CD4-positive, alpha-beta T cell treated with Interleukin-15 for 4 hours (primary cell): ENCODE measurements around the gene SLC39A12.
"Not testable (repeated sequence)": the region's sequence is repeated elsewhere in the genome, so short reads cannot be mapped to it uniquely, and the experiment has no call there.

Source experiments
- DNase-seq: peaks from one replicate; pipeline ENCODE4 v3.0.0-alpha.2; 2020; ENCODE audit warnings: low spot score

Gene SLC39A12

DNA sequence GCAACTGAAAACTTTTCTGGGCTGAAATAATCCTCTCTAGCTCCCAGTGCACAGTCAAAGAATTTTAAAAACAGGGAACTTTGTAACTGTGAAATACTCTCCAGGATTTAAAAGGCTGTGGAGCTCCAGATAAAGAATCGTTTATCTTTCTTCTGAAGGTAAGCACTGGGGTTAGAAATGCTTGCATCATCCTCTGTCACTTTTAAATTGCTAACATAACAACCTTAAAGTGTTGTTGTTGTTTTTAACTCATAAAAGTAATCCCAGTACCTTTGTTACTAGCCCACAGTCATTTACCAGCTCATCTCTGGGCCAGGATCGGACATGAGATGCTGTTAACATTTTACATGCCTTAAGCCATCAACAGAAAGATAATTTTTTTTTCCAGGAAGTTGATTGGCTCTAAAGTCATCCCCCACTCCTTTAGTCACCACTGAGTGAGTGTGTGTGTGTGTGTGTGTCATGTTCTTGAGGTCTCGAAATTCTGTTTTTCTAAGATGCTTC, at the start of gene SLC39A12:
TSS of gene SLC39A12 (plus strand) at position 51 of the 504 bp plus-strand sequence. CDS start 1,359 bp downstream, outside the sequence.
- DNase-seq = no peak

- DNase-seq = no peak
Measured at GRCh38 chr10:17904564-17904963, 47.2 kb upstream of the SLC39A12 start.

- no peak for DNase-seq
Measured at GRCh38 chr10:17905491-17905890, 46.2 kb upstream of the SLC39A12 start.

GRCh38 chr10:17906002-17906401, 45.7 kb upstream of the SLC39A12 start:
- no peak for DNase-seq

DNA sequence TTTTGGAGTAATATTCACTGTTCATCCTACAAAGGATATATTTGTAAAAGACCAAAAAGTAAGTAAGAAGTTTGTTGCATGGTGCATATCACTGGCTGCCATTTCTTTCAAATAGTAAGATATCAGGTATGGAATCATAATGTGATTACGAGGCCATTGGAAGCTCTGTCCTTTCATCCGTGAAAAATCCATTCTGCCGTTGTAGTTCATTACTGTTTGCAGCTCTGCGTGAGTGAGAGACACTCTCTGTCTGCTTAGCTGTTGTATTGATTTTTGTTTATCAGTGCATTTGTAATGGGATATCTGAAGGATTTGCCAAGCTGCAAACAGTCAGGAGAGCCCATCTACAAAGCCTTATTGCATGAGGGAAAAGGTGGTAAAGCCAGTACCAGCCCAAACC, 44.1 kb upstream of the SLC39A12 start:
- DNase-seq = no peak

DNA sequence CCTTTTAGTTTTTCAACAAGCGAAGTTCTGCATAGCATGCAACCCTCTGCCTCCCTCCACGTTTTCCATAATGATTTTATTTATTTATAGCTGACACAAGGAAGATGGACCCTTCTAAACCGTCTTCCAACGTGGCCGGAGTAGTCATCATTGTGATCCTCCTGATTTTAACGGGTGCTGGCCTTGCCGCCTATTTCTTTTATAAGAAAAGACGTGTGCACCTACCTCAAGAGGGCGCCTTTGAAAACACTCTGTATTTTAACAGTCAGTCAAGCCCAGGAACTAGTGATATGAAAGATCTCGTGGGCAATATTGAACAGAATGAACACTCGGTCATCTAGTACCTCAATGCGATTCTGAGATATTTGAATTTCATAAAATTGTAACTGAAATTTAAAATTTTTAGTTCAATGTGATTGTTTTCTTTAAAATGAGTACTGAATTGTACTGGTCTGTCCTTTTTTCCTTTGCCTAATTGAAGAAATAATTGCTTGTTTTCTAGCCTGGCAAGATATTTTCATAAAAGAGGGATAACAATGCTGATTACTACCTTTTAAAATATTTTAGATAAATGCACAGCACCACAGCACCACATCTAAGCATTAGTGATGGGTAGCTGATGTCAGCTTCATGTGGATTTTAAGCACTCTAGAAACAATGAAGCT, 41.5 kb upstream of the SLC39A12 start:
- no peak for DNase-seq

GRCh38 chr10:17912754-17913153, 39.0 kb upstream of the SLC39A12 start:
- no peak for DNase-seq

GRCh38 chr10:17913604-17914003, 38.1 kb upstream of the SLC39A12 start:
- DNase-seq = no peak

DNA sequence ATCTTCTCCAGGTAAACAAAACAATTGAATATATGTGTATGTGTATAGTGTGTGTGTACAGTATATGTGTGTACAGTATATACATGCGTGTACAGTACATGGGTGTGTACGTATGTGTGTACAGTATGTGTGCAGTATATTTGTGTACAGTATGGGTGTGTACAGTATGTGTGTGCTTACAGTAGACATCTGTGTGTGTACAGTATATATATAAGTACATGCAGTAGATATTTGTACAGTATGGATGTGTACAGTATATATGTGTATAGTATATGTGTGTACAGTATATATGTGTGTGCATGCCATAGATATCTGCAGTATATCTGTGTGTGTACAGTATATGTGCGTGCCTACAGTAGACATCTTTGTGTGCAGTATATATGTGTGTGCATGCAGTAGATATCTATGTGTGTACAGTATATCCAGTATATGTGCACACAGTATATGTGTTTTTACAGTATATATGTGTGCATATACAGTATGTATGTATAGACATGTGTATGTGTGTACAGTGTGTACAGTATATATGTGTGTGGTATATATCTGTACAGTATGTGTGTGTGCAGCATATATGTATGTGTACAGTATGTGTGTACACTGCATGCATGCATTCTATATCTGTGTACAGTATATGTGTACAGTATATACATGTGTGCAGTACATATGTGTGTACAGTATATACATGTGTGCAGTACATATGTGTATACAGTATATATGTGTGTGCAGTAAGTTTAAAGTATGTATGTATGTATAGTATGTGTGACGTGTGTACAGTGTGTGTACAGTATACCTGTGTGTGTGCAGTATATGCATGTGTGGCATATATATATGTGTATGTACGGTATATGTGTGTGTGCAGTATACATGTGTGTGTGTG, 37.3 kb upstream of the SLC39A12 start:
- DNase-seq = no peak

- DNase-seq = no peak
Measured at GRCh38 chr10:17915181-17915580, 36.5 kb upstream of the SLC39A12 start.

- no peak for DNase-seq
Measured at GRCh38 chr10:17918187-17918903, 33.4 kb upstream of the SLC39A12 start.

- DNase-seq = no peak
Measured at GRCh38 chr10:17921378-17921777, 30.3 kb upstream of the SLC39A12 start.

- DNase-seq = no peak
Measured at GRCh38 chr10:17923728-17924127, 28.0 kb upstream of the SLC39A12 start.

GRCh38 chr10:17943033-17943745, 8.5 kb upstream of the SLC39A12 start:
- DNase-seq = no peak

- DNase-seq = not testable (repeated sequence)
Measured at GRCh38 chr10:17950269-17950668, 1.4 kb upstream of the SLC39A12 start.

DNA sequence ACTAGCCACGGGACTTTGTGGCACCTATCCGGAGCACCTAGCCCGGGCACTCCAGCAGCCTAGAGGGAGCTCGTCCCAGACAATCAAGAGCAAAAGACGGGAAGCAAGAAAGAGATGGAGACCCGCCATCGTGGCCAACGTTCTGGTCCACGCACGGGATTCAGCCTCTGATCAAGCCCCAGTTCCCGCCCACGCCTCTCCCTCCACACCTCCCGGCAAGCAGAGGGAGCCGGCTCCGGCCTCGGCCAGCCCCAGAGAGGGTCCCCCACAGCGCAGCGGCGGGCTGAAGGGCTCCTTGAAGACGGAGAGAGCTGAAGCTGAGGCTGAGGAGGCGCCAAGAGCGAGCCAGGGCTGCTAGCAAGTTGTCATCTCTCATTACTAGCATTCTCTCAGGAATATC, 992 bp upstream of the SLC39A12 start:
- DNase-seq = no peak

DNA sequence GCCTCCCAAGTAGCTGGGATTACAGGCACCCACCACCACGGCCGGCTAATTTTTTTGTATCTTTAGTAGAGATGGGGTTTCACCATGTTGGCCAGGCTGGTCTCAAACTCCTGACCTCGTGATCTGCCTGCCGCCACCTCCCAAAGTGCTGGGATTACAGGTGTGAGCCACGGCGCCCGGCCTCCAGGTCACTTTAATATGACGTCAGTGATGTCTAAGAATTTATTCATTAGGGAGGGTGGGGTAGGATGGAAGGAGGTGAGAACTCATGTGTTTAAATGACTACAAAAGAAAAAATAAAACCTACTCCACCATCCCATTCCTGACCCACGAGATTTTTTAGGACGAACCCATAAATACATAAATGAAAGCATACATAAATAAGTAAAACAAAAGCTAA, 2.7 kb downstream of the SLC39A12 start:
- not testable (repeated sequence) for DNase-seq

- DNase-seq = no peak
Measured at GRCh38 chr10:17954861-17955260, 3.1 kb downstream of the SLC39A12 start.

DNA sequence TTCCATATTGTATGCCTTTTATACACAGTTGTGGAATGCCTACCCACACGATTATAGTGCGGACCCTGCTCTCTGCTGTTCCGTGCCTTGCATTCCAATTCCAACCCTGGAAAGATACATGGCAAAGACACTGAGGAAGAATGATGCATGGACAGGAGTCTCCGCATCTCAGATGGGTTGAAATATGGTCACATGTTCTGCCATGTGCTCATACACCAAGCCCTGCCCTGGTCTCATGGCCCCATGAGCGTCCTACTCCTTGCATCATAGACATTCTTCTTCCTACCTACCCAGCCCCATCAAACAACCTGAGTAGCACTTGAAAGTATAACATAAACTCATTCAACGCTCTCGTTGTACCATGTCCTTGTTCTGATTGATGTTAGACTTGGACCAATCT, 6.3 kb downstream of the SLC39A12 start:
- no peak for DNase-seq

GRCh38 chr10:17959870-17960269, 8.2 kb downstream of the SLC39A12 start:
- DNase-seq = no peak

- no peak for DNase-seq
Measured at GRCh38 chr10:17961551-17962422, 10.1 kb downstream of the SLC39A12 start.
